GM21786 (cell line): ENCODE measurements around the gene DEFB132.

Experiments
- ATAC-seq: cut with Tn5 transposase; IDR thresholded peaks from one replicate; pipeline ENCODE4 v1.9.1; 2021; ENCODE audit not compliant: unreplicated experiment

Gene DEFB132

DNA sequence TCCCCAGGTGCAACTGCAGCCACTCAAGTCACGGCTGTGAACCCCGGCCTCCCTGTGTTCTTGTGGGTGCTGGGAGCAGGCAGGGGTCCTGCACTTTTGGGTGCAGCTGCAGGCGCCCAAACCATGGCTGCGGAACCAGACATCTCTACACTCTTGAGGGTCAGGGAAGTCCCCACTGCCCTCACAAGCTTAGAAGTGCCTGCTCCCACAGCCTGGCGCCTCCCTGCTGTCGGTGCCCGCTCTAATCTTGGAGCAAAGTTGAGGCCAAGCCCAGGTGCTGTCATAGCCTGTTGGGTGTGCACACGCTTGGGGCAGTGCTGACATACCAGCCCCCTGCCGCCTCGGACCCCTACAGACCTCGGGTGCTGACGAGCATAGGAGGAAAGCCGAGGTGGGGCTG is 6.2 kb downstream of the DEFB132 start:
- ATAC-seq = no peak

DNA sequence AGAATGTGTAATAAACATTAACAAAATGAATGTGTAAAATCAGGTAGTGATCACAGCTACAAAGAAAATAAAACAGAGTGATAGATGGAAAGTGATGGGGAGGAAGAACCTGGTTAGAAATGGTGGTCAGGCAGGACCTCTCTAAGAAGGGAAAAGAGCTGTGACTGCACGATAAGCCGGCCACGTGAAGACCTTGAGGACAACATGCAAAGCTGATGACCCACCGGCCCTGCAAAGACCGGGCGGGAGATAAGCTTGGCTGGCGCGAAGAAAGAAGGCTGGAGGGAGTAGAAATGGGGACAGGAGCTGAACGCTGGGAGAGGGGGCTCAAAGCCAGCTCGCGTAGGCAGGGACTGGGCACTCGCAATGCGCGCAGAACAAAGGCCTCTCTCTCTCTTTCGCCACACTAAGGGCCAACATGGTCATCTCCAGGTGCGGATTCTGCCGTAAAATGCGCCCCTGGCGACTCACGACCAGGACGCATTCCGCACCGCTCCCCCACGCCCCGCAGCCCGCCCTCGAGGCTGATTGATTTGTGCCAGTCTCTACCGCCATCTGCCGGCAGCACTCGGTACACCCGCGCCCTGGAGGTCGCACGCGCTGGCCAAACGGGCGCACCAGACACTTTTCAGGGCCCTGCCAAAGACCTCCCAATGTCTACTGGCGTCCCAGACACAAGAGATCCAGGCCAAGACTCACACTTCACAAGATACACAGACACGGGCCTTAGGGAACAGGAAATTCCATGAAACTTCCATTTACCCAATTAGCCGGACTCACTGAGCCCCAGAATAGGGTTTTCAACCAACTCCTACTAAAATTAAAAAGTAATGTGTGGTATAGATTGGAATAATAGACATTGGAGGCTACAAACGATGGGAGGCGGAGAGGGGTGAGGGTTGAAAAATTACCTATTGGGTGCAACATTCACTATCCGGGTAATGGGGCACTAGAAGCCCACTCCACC is 9.4 kb downstream of the DEFB132 start:
- peak; percentile 95 for ATAC-seq

DNA sequence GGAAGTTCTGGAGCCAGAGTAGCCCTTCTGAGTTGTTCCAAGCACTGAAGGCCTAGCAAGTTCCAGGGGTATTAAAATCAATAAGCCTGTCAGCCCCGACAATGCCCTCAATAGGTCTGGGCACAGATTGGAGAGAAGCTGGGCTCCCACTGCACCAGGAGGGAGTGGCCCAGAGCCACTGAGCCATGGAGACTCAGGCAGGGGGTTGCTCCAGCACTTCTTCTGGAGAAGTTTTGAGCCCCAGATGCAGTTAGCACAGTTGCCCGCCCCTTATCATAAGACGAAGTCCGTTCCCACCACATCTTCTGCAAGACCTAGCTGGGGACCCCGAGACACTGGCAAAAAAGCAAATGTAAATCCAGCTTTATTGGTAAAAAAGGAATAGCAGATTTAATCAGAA is 13.0 kb downstream of the DEFB132 start:
- no peak for ATAC-seq

DNA sequence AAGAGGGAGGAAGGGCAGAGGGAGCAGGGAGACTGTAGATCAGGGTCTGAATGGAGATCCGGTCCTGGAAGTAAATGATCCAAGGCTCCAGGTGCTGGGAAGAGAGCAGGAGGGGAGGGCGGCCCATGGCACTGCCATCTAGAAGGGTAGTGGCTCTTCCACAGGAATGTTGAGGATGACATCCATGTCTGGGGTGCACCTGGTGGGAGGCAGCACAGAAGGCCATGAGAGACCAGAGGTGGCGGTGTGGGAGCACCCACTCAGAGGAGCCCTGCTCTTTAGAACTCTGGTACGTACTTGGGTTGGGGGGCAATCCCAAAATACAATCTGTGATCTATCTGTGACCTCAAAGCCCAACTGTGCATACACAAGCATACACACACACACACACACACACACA is 13.5 kb downstream of the DEFB132 start:
- ATAC-seq = no peak

DNA sequence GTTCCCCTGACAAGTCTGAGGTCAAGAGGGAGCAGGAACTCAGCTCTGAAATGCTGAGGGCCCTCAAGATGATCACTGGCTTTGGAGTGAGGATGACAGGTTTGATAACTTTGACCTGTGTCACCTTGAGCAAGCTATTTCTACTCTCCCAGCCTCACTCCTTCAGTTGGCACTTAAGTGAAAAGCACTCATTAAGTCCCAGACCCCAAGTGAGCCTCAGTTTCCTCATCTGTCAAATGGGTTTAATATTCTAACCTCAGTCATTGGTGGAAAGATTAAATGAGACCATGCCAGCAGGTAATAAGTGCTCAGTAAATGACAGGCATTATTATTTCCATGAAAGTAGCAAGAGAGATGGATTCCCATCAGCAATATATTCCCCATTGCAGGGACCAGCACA is 14.0 kb downstream of the DEFB132 start:
- no peak for ATAC-seq

DNA sequence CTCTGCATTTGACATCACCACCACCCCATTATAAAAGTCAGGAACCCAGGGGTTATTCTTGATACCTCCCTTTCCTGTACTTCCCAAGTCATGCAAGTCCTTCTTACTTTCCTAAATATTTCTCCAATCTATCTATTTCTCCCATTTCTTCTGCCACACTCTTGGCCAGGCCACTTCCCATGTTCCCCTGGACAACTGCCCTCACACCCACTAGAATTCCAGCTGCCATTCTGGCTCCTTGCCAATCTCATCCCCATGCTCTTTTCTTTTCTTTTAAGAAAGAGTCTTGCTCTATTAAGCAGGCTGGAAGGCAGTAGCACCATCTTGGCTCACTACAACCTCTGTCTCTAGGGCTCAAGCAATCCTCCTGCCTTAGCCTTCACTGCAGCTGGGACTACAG is 15.2 kb downstream of the DEFB132 start:
- no peak for ATAC-seq

DNA sequence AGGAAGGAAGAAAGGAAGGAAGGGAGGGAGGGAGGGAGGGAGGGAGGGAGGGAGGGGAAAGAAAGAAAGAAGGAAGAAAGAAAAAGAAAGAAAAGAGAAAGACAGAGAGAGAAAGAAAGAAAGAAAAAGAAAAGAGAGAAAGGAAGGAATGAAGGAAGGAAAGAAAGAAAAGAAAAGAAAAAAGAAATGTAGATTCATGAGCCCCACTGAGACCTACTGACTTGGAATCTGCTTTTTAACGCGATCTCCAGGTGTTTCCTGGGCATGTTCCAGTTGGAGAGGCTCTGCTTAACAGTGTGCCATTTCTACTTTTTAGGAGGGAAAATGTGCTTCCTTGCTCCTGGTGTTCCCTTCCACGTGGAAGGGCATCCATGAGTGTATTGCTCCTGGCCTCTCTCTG is 16.4 kb downstream of the DEFB132 start:
- no peak for ATAC-seq

DNA sequence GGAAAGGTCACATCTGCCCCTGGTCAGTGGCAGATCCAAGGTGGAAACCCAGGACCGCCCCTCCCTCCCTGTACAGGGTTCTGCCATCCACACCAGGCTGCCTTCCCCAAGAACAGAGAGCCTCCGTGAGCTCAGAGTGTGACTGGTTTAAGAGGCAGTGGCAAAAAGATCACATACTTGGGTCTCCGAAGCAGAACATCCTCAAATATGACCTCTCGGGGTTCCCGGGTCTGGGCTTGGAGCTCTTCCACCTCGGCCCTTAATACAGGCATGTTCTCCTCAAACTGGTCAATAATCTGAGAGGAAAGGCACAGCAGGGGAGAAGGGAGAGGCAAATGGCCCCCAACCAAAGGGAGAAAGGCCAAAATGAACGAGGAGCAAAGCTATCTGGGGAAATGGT is 18.3 kb downstream of the DEFB132 start:
- ATAC-seq = no peak

DNA sequence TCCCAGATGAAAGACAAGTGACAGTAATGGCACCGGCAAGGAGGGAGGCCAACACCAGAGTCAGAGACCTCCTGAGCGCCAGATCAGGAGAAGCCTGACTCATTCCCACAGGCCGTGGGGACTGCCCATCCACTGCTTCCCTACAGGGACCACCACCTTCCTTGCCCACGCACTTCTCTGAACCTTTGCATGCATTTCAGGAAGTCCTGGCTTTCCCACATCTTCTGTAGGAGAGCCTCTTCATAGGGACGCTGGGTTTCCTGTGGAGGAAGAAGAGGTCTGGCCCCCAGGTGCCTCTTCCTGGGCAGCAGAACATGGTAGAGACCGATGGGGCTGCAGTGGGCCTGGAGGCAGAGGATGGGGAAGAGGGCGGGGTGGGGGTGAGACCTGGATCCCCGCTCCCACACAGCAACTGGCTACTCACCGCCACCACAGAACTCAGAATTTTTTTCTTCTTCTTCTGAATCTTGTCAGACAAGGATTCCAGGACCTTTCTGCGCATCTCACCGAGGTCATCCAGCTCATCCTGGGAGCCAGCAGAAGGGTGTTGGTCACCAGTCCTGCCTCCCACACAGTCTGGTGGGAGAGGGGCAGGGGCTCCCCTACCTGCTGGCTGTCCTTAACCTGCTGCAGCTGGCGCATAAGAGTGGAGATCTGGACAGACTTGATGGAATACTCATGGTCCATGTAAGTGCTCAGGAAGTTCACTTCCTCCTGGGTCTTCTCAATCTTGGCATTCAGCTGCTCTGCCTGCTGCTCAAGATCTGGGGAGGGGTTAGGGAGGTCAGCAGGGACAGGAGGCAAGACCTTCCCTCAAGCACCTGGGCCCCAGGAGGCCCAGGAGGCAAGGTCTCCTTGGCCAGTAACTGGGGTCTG is 19.3 kb downstream of the DEFB132 start:
- ATAC-seq = no peak

DNA sequence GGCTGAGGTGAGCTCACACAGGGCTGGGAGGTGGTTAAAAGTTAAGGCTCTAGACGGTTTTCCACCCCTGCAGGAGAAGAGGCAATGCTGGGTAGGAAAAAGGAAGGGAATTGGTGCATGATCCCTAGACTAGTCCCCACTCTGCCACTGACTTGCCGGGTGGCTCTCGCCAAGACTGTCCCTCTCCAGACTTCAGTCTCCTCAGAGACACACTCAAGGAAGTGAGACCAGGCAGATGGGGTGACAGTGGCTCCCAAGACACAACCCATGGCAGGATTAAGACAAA is 19.9 kb downstream of the DEFB132 start:
- no peak for ATAC-seq

DNA sequence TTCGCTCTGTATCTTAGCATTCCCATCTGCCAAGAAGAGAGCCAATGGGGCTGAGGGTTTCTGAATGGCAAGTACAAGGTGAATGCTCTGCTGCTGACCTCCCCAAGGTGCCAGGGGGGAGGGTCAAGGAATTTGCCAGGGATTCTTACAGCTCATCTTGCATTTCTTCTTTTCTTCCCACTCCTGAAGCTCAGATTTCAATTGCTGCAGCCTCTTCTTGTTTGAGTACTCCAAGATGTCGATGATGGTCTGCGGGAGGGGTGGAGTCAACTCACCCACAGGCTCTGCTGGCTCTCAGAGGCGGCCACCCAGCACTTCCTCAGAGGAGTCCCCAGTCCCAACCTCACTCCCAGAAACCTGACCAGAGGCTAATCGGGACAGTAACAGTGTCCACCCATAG is 20.7 kb downstream of the DEFB132 start:
- ATAC-seq = no peak

DNA sequence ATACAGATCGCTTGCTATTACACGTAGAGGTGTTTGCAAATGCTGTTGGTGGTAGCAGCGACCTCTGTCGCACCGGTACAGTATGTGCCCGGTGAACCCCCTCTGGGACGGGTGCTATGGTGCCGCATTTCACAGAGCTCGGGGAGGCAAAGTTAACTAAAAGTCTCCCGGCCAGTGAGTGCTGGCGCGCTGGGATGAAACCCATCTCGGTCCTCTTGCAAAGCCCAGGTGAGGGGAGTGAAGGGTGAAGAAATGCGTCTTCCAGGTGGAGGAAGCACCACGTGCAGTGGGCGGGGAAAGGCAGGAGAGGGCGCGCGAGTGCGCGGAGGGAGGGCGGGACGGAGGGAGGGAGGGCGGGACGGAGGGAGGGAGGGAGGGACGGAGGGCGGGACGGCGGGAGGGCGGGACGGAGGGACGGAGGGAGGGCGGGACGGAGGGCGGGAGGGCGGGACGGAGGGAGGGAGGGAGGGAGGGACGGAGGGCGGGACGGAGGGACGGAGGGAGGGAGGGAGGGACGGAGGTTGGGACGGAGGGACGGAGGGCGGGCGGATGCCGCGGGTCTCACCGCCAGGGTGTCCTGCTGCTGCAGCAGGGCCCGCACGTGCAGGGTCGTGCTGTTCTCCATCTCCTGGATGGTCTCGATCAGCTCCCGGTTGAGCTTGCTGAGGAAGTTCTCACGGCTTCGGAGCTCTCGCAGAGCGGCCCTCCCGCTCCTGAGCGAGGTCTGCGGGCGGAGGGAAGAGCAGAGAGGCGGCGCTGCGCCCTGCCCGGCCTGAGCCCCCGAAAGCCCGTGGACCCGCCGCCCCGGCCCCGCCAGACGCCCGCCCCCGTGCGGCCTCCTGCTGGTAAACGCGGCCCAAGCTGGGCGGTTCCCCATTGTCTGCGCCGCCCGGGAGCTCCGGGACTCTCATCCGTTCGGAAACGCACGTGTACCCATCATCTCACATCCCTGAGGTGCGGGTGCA is 21.4 kb downstream of the DEFB132 start:
- ATAC-seq = peak; percentile 56

DNA sequence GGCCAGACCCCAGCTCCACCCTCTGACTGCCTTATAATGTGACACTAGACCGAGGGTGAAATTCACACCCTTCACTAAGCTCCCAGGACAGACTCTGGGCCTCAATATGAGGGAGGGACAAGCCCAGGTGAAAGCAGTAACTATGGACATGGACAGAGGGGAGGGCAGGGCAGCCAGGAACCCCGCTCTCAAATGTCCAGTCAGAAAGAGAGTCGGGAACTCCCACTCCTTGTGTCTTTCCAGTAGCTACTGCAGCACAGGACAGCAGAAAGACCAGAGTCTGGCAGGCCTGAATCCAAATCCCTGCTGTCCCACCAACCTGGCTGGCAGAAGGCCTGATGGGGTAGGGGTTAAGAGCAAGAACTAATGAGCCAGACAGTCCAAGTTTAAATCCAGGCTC is 26.6 kb downstream of the DEFB132 start:
- no peak for ATAC-seq

DNA sequence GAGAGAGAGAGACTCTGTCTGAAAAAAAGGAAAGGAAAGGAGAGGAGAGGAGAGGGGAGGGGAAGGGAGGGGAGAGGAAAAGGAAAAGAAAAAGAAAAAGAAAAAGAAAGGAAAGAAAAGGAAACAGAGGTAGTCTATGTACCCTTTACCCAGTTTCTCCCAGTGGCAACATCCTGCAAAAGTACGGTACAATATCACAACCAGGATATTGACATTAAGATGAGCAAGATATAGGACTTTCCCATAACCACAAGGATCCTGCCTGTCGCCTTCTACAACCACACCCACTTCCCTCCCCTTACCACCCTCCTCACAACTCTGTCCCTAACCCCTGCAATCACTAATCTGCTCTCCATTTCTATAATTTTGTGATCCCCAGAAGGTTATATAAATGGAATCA is 29.0 kb downstream of the DEFB132 start:
- ATAC-seq = no peak

DNA sequence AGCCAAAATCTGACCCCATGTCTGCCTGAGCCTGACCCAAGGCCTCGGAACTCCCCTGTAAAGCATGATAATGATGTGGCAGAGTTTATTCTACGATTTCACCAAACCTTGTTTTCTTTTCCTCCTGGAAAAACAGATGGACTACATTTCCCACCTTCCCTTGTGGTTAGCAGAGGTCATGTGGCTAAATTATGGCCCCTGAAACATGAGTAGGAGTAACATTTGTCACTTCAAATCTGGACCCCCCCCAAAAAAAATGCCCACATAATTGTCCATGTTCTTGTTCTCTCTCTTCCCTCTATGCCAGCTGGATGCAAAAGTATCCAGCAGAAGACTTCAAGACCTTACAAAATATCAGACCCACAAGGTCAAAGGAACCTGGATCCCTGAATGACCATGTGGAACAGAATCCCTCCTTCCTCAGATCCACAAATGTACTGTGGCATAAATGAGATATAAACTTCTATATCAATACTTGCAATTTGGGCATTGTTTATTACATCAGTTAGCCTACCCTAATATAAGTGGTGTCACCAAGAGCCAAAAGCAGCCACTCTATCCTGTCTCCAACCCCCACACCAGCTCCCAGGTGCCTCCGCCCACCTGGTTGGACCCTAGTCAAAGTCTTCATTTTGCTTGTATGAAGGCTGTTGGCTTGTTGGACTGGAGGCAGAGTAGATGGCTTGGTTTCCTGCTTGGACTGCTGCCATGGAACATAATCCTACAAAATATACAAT is 31.6 kb downstream of the DEFB132 start:
- ATAC-seq = no peak

DNA sequence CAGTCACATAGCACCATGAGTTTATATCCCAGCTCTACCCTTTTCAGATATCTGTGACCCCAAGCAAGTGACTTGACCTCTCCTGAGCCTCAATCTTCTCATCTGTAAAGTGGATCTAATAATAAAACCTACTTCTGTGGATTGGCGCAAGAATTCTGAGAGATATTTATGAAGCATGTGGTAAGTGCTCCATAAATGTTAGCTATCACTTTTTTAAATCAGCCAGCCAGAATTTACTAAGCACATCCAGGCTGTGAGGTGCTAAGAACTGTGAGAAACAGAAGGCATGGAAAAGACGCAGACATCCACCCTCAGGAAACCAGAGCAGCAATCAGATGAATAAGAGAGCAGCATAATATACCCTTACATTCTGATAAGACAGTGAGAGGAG is 32.2 kb downstream of the DEFB132 start:
- peak; percentile 15 for ATAC-seq

DNA sequence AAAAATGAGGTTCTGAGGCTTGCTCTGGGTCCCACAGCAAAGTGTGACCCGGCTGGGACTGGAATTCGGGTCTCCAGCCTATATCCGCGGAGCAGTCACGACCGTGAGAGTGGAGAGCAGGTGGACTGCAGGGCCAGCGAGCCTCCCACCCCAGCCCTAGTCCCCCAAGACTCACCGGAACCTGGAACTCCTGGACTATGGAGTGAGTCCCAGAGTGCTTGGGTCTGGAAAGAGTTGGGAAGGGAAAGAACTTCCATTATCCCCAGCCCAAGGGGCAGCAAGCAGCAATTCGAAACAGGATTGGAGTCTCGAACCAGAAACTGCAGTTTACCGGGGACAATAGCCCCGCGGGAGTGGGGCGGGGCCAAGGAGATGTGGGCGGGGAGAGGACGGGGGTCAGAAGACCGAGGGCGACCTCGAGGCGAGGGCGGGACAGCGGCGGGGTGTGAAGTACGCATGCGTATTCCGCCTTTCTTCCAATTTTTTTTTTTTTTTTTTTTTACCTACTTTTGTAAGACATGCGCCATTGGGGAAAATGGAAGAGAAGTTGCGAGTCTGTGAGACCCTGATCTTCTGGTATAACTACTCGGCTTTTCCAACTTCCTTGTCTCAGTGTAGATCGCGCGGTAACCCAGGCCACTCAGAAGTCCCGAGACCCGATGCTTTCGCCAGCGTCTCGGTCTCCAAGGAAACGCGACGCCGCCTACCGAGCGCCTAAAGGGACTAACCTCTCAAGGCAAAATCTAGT is 32.7 kb downstream of the DEFB132 start, which contains the start of gene C20orf96:
Gene C20orf96 (minus strand): TSS at position 667 of the 748 bp plus-strand sequence. CDS start 140 bp downstream, at position 527.
- ATAC-seq = peak; percentile 84

DNA sequence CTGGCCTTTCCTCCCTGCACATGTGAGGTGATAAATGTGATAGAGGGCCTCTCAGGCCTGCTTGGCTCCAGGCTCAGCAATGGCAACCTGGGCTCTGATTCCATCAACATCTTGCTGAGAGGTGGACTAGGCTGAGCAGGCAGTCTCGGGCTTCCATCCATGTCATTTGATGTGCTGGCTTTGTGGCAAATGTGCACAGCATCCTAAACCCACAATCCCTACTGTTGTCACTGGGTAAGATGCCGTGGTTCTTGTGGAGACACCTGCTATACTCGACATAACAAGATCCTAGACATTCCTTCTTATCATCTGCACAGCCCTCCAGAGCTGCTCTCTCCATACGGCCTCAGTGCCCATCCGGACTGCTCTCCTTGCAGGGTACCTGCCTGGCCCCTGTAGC is 37.1 kb downstream of the DEFB132 start:
- ATAC-seq = no peak

DNA sequence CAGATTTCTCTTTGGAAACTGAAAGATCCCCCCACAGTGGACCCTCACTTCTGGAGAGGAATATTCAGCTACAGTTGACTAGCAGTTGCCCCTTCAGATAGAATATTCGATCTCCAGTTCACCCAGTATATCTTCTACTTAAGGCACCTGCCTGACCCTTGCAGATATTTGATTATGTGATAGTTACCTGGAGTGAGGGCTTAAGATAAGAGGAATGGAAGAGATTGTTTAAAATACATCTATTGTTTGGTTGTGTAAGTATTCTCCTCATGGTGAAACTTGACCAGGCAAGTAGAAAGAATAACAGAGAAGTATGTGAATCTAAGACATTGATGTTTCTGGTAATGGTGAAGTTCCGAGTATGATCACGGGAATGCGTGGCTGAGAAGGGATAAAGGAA is 38.3 kb downstream of the DEFB132 start:
- no peak for ATAC-seq
